ENCODE data around the gene CERS1.

CERS1 gene

DNA sequence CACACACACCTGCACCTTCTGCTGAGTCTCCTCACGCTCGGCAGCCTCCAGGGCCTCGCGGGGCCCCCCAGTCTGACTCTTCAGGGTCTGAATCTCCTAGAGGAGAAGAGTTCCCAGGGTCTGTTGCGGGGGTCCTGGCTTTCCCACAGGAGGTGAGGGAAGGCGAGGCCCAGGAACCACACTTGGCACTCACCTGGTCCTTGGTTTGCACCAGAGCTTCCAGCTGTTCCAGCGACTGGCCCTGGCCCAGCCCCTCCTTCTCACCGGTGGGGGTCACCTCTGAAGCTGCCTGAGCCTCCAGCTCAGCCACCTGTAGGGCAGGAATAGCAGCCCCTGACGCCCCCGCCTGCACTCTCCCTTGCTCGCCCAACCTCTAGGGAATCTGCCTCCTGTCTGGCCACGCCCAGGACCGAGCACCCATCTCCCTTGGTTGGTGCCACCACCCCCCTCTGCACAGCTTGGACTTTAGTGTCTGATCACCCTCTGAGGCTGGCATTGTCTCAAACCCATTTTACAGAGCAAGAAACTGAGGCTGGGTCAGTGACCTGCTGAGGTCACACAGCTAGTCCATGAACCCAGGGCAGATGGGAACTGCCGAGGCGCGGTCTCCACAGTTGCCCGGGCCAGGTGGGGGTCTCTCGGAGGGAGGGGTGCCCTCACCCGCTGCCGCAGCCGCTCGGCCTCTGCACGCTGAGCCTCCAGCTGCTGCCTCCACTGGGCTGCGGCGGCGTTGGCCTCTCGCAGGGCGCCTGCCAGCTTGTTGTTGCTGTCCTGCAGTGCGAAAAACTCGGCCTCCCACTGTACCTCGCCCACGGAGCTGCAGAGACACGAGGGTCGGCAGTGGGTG lies 35.6 kb upstream of the CERS1 start:
- Histone ChIP-seq H2BK15ac (replicated peaks; ENCODE audit: low read depth) (no peak overlapping the region), H3K23ac (ENCODE audit: low read length) (no peak overlapping the region), H3K56ac (ENCODE audit: low read length) (no peak overlapping the region), H2AK5ac (ENCODE audit: low read length) (no peak overlapping the region), H3K9ac (ENCODE audit: low read length) (no peak overlapping the region), H2BK5ac (ENCODE audit: low read length) (no peak overlapping the region), H3K27ac (ENCODE audit: low read depth, low read length) (no peak overlapping the region), H3K4me2 (ENCODE audit: low read length) (no peak overlapping the region), H3K36me3 (ENCODE audit: control insufficient read depth, insufficient read depth, low read length) (no peaks in the 10 kb centered on the region), H3K79me2 (ENCODE audit: control insufficient read depth, insufficient read depth, low read length) (no peaks in the 10 kb centered on the region), H3K4me1 (ENCODE audit: control insufficient read depth, low read depth, low read length) (peaks cover 3% of the 10 kb centered on the region), H3K79me1 (ENCODE audit: low read length) (no peaks in the 10 kb centered on the region), H3K18ac (ENCODE audit: low read length) (no peak overlapping the region), H4K8ac (ENCODE audit: low read depth, low read length) (no peak overlapping the region), H3K4ac (ENCODE audit: low read depth, low read length) (no peak overlapping the region), H4K5ac (ENCODE audit: low read length) (no peak overlapping the region), H3K27me3 (ENCODE audit: insufficient read depth, low read length, poor library complexity) (no peaks in the 10 kb centered on the region), H2BK120ac (ENCODE audit: low read depth, low read length) (no peak overlapping the region), H3K4me3 (ENCODE audit: low read length) (no peak overlapping the region)
- WGBS (ENCODE audit: extremely low coverage, insufficient coverage, low lambda C conversion rate), result no CpG with 5 or more reads among the region's 34 CpGs
- no peak for DNase-seq

DNA sequence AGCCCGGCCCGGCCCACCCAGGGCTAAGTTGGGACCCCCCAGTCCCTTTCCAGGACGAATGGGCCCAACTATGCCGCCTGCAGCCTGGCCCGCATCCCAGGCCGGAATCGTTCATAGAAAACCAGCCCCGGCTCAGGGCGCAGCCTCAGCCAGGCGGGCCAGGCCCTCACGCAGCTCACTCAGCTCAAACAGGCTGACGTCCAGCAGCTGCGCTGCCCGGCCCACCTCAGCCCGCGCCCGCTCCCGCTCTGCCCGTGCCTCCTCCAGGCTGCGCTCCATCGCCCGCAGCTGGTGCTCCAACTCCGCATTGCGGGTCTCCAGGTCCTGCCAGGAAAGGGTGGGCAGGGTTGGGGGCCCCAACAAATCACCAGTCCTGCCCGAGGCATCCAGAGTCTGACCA lies 33.4 kb upstream of the CERS1 start:
- H3K27ac ChIP-seq (ENCODE audit: low read depth, low read length), result no peak overlapping the region
- H3K4ac ChIP-seq (ENCODE audit: low read depth, low read length), result no peak overlapping the region
- WGBS (ENCODE audit: extremely low coverage, insufficient coverage, low lambda C conversion rate), result no CpG with 5 or more reads among the region's 25 CpGs
- H2BK15ac ChIP-seq (replicated peaks; ENCODE audit: low read depth), result no peak overlapping the region
- no peak overlapping the region for H2BK5ac ChIP-seq (ENCODE audit: low read length)
- no peaks in the 10 kb centered on the region for H3K79me1 ChIP-seq (ENCODE audit: low read length)
- no peak overlapping the region for H3K56ac ChIP-seq (ENCODE audit: low read length)
- peaks cover 8% of the 10 kb centered on the region for H3K36me3 ChIP-seq (ENCODE audit: control insufficient read depth, insufficient read depth, low read length)
- no peak overlapping the region for H3K23ac ChIP-seq (ENCODE audit: low read length)
- no peak overlapping the region for H2BK120ac ChIP-seq (ENCODE audit: low read depth, low read length)
- no peak overlapping the region for H2AK5ac ChIP-seq (ENCODE audit: low read length)
- H3K4me3 ChIP-seq (ENCODE audit: low read length), result no peak overlapping the region
- no peak overlapping the region for H3K18ac ChIP-seq (ENCODE audit: low read length)
- no peaks in the 10 kb centered on the region for H3K27me3 ChIP-seq (ENCODE audit: insufficient read depth, low read length, poor library complexity)
- no peak overlapping the region for H3K4me2 ChIP-seq (ENCODE audit: low read length)
- no peaks in the 10 kb centered on the region for H3K79me2 ChIP-seq (ENCODE audit: control insufficient read depth, insufficient read depth, low read length)
- no peak overlapping the region for H3K9ac ChIP-seq (ENCODE audit: low read length)
- H4K5ac ChIP-seq (ENCODE audit: low read length), result no peak overlapping the region
- H3K4me1 ChIP-seq (ENCODE audit: control insufficient read depth, low read depth, low read length), result peaks cover 3% of the 10 kb centered on the region
- no peak overlapping the region for H4K8ac ChIP-seq (ENCODE audit: low read depth, low read length)
- DNase-seq, result no peak

DNA sequence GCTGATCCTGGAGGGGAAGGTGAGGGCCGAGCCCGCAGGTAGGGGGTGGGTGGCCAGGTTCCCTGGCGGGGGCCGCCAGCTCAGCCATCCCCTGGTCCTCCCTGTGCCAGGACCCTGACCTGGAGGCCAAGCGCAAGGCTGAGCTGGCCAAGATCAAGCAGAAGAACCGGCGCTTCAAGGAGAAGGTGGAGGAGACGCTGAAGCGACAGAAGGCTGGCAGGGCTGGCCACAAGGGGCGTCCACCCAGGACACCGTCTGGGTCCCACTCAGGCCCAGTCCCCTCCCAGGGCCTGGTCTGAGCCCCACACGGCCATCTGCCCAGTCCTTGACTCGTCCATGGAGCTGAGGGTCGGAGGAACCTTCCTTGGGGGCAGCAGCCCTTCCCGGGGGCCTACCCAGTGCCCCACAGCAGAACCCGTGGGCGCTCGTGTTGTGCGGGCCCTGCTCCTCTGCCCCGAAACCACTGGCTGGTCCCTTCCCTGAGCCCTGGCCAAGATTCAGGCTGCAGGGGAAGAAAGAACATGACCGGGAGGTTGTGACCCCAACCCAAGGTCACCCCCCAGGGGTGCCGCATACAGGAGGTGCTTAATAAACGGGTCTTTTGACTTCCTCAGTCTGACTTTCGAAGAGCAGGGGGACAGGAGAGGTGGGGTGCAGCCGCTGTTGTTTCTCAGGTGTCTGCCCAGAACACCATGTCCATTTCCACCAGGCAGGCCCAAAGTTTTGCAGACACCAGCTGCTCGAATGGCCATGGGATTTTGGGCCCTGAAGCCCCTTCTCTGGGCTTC lies 32.3 kb upstream of the CERS1 start:
- Histone ChIP-seq H2BK120ac (ENCODE audit: low read depth, low read length) (no peak overlapping the region), H2AK5ac (ENCODE audit: low read length) (no peak overlapping the region), H3K27ac (ENCODE audit: low read depth, low read length) (no peak overlapping the region), H3K36me3 (ENCODE audit: control insufficient read depth, insufficient read depth, low read length) (peaks cover 9% of the 10 kb centered on the region), H2BK15ac (replicated peaks; ENCODE audit: low read depth) (no peak overlapping the region), H4K5ac (ENCODE audit: low read length) (no peak overlapping the region), H3K9ac (ENCODE audit: low read length) (no peak overlapping the region), H3K4me3 (ENCODE audit: low read length) (no peak overlapping the region), H3K56ac (ENCODE audit: low read length) (no peak overlapping the region), H3K79me2 (ENCODE audit: control insufficient read depth, insufficient read depth, low read length) (no peaks in the 10 kb centered on the region), H3K79me1 (ENCODE audit: low read length) (no peaks in the 10 kb centered on the region), H3K4me1 (ENCODE audit: control insufficient read depth, low read depth, low read length) (peaks cover 3% of the 10 kb centered on the region), H3K23ac (ENCODE audit: low read length) (no peak overlapping the region), H3K4ac (ENCODE audit: low read depth, low read length) (no peak overlapping the region), H3K4me2 (ENCODE audit: low read length) (no peak overlapping the region), H3K27me3 (ENCODE audit: insufficient read depth, low read length, poor library complexity) (no peaks in the 10 kb centered on the region), H2BK5ac (ENCODE audit: low read length) (no peak overlapping the region), H3K18ac (ENCODE audit: low read length) (no peak overlapping the region), H4K8ac (ENCODE audit: low read depth, low read length) (no peak overlapping the region)
- WGBS (ENCODE audit: extremely low coverage, insufficient coverage, low lambda C conversion rate), result no CpG with 5 or more reads among the region's 26 CpGs
- no peak for DNase-seq

DNA sequence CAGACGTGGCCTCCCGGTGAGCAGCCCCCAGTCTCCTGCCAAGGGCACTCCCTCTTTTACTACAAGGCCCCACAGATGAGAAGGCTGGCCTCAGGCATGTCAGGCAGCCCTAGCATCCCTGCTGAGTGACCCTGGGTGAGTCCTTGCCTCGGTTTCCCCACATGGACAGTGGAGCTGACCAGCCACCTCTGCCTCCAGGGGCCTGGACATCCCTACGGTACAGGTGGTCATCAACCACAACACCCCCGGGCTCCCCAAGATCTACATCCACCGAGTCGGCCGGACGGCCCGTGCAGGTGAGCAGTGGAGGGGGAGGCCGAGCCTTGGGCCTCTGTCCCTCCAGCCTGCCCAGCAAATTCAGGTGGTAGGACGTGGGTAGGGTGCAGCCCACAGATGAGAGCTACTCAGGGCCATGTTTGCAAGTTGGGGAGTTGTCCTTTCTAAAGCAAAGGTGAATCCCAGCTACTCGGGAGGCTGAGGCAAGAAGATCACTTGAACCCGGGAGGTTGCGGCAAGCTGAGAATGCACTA lies 28.8 kb upstream of the CERS1 start:
- Histone ChIP-seq H3K56ac (ENCODE audit: low read length) (no peak overlapping the region), H3K18ac (ENCODE audit: low read length) (no peak overlapping the region), H3K4me3 (ENCODE audit: low read length) (no peak overlapping the region), H3K27me3 (ENCODE audit: insufficient read depth, low read length, poor library complexity) (no peaks in the 10 kb centered on the region), H3K4me2 (ENCODE audit: low read length) (no peak overlapping the region), H3K79me2 (ENCODE audit: control insufficient read depth, insufficient read depth, low read length) (peaks cover 11% of the 10 kb centered on the region), H2BK15ac (replicated peaks; ENCODE audit: low read depth) (no peak overlapping the region), H2AK5ac (ENCODE audit: low read length) (no peak overlapping the region), H3K4ac (ENCODE audit: low read depth, low read length) (no peak overlapping the region), H2BK120ac (ENCODE audit: low read depth, low read length) (no peak overlapping the region), H4K8ac (ENCODE audit: low read depth, low read length) (no peak overlapping the region), H3K36me3 (ENCODE audit: control insufficient read depth, insufficient read depth, low read length) (peaks cover 11% of the 10 kb centered on the region), H3K9ac (ENCODE audit: low read length) (no peak overlapping the region), H3K4me1 (ENCODE audit: control insufficient read depth, low read depth, low read length) (peaks cover 1% of the 10 kb centered on the region), H2BK5ac (ENCODE audit: low read length) (no peak overlapping the region), H3K27ac (ENCODE audit: low read depth, low read length) (no peak overlapping the region), H4K5ac (ENCODE audit: low read length) (no peak overlapping the region), H3K79me1 (ENCODE audit: low read length) (peaks cover 11% of the 10 kb centered on the region), H3K23ac (ENCODE audit: low read length) (no peak overlapping the region)
- WGBS (ENCODE audit: extremely low coverage, insufficient coverage, low lambda C conversion rate), result no CpG with 5 or more reads among the region's 15 CpGs
- DNase-seq, result no peak

DNA sequence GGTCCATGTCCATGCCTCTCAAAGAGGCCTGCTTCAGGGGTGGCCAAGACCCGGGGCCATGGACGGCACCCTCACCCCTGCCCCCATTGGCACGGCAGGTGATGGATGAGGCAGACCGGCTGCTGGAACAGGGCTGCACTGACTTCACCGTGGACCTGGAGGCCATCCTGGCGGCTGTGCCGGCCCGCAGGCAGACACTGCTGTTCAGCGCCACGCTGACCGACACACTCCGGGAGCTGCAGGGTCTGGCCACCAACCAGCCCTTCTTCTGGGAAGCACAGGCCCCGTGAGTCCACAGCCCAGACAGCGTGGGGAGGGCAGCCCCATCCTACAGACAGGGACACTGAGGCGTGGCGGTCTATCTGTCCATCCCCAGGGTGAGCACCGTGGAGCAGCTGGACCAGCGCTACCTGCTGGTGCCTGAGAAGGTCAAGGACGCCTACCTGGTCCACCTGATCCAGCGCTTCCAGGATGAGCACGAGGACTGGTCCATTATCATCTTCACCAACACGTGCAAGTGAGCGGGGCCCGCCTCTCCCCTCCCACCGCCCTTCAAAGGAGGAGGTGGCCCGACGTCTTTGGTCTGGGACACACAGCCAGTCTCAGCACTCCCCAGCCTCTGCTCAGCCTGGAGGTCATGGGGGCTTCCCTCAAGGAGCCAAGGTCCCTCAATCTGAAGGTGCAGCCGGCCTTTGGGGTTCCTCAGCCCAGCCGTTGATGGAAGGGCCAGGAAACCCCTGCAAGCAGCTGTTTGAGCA lies 26.4 kb upstream of the CERS1 start:
- no peak overlapping the region for H3K18ac ChIP-seq (ENCODE audit: low read length)
- DNase-seq, result no peak
- H3K23ac ChIP-seq (ENCODE audit: low read length), result no peak overlapping the region
- no peak overlapping the region for H3K4me3 ChIP-seq (ENCODE audit: low read length)
- H3K36me3 ChIP-seq (ENCODE audit: control insufficient read depth, insufficient read depth, low read length), result peaks cover 11% of the 10 kb centered on the region
- no peak overlapping the region for H3K56ac ChIP-seq (ENCODE audit: low read length)
- no peak overlapping the region for H4K8ac ChIP-seq (ENCODE audit: low read depth, low read length)
- H3K79me2 ChIP-seq (ENCODE audit: control insufficient read depth, insufficient read depth, low read length), result peaks cover 22% of the 10 kb centered on the region
- no peak overlapping the region for H3K9ac ChIP-seq (ENCODE audit: low read length)
- no peak overlapping the region for H2BK120ac ChIP-seq (ENCODE audit: low read depth, low read length)
- H3K27ac ChIP-seq (ENCODE audit: low read depth, low read length), result no peak overlapping the region
- peaks cover 1% of the 10 kb centered on the region for H3K4me1 ChIP-seq (ENCODE audit: control insufficient read depth, low read depth, low read length)
- H3K4me2 ChIP-seq (ENCODE audit: low read length), result no peak overlapping the region
- H2AK5ac ChIP-seq (ENCODE audit: low read length), result no peak overlapping the region
- no peaks in the 10 kb centered on the region for H3K27me3 ChIP-seq (ENCODE audit: insufficient read depth, low read length, poor library complexity)
- no peak overlapping the region for H2BK15ac ChIP-seq (replicated peaks; ENCODE audit: low read depth)
- no peak overlapping the region for H3K4ac ChIP-seq (ENCODE audit: low read depth, low read length)
- no peak overlapping the region for H2BK5ac ChIP-seq (ENCODE audit: low read length)
- WGBS (ENCODE audit: extremely low coverage, insufficient coverage, low lambda C conversion rate), result no CpG with 5 or more reads among the region's 29 CpGs
- no peak overlapping the region for H4K5ac ChIP-seq (ENCODE audit: low read length)
- peaks cover 18% of the 10 kb centered on the region for H3K79me1 ChIP-seq (ENCODE audit: low read length)
